HCT116 (cell line): ENCODE data around the gene TSPO.

Experiments
- CEBPB ChIP-seq: IDR thresholded peaks from 2 replicates; pipeline ENCODE4 v1.6.1; 2012; ENCODE audit warnings: low read depth
- CTCF ChIP-seq, 3 experiments: fragments of 200-600 bp in 1 of 3; sonication (generic) in 1 of 3; IDR thresholded peaks in 2 of 3; conservative IDR thresholded peaks in 1 of 3; 2 replicates each; pipeline ENCODE4 v1.5.1; 2012 to 2017; ENCODE audit warnings: low read depth in 2 of 3, low read length in 2 of 3, antibody characterized with exemption in 1 of 3, borderline replicate concordance in 1 of 3, control low read depth in 1 of 3, mild to moderate bottlenecking in 1 of 3, mixed read lengths in 1 of 3, mixed run types in 1 of 3, moderate library complexity in 1 of 3; ENCODE audit not compliant: insufficient read depth in 1 of 3
- ELF1 ChIP-seq: IDR thresholded peaks from 2 replicates; pipeline ENCODE4 v1.6.1; 2012; ENCODE audit warnings: low read depth, borderline replicate concordance
- EZH2phosphoT487 ChIP-seq: fragments of 200-600 bp; IDR thresholded peaks from 2 replicates; pipeline ENCODE4 v1.6.1; 2018; ENCODE audit warnings: antibody characterized with exemption, borderline replicate concordance
- MAX ChIP-seq: IDR thresholded peaks from 2 replicates; pipeline ENCODE4 v1.6.1; 2012
- POLR2A ChIP-seq: IDR thresholded peaks from 2 replicates; pipeline ENCODE4 v1.7.0; 2011; ENCODE audit warnings: borderline replicate concordance; ENCODE audit not compliant: insufficient read depth, insufficient read length; ENCODE audit errors: extremely low read depth
- POLR2AphosphoS5 ChIP-seq: IDR thresholded peaks from 2 replicates; pipeline ENCODE4 v1.6.1; 2011; ENCODE audit warnings: mild to moderate bottlenecking, low read depth, low read length, moderate library complexity
- SP1 ChIP-seq: IDR thresholded peaks from 2 replicates; pipeline ENCODE4 v1.6.1; 2012; ENCODE audit warnings: low read depth
- YY1 ChIP-seq: IDR thresholded peaks from 2 replicates; pipeline ENCODE4 v1.6.1; 2011; ENCODE audit warnings: low read length, low read depth, moderate library complexity, mild to moderate bottlenecking; ENCODE audit not compliant: insufficient replicate concordance; ENCODE audit errors: extremely low read depth
- ZBTB33 ChIP-seq: IDR thresholded peaks from 2 replicates; pipeline ENCODE4 v1.6.1; 2011; ENCODE audit warnings: mild to moderate bottlenecking, low read length, moderate library complexity; ENCODE audit not compliant: insufficient replicate concordance; ENCODE audit errors: extremely low read depth

- TF ChIP-seq CTCF (IDR thresholded peaks at IDR 0.05 in 2 of 3, conservative IDR thresholded peaks at IDR 0.05 in 1 of 3; ENCODE audit: borderline replicate concordance in 1 of 3, insufficient read depth in 1 of 3, low read depth in 2 of 3, low read length in 2 of 3) (no peak), POLR2AphosphoS5 (no peak), POLR2A (no peak), MAX (no peak), ELF1 (no peak), ZBTB33 (no peak), EZH2phosphoT487 (no peak), SP1 (no peak), CEBPB (no peak), YY1 (no peak)
These were observed 54.6 kb downstream of the TSPO start for GRCh38 chr22:43205748-43206508.
